Astrocyte (in vitro differentiated cells and primary cell): ENCODE data around the gene RANGRF.

ENCODE experiments used
- CTCF ChIP-seq: IDR thresholded peaks from 2 replicates; pipeline ENCODE4 v1.5.1; 2011; ENCODE audit warnings: low read depth, mild to moderate bottlenecking, inconsistent platforms, low read length, moderate library complexity; ENCODE audit not compliant: insufficient read depth
- EZH2 ChIP-seq: IDR thresholded peaks from 2 replicates; pipeline ENCODE4 v1.6.1; 2012; ENCODE audit warnings: mild to moderate bottlenecking, low read length, inconsistent platforms; ENCODE audit not compliant: insufficient read depth

DNA sequence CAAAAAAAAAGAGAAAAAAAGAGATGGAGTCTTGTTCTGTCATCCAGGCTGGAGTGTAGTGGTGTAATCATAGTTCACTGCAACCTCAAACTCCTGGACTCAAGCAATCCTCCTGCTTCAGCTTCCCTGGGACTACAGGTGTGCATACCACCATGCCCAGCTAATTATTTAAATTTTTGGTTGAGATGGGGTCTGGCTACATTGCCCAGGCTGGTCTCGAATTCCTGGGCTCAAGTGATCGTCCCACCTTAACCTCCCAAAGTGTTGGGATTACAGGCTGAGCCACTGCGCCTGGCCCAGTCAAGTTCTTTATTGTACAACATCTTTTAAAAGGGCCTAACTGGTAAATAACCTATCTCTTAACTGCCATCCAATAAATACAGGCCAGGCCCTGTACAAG is 6.1 kb upstream of the RANGRF start:
- TF ChIP-seq EZH2: no peak
- TF ChIP-seq CTCF: no peak
